Glomerular visceral epithelial cell (primary cell): ENCODE measurements around the gene HEMK1.

Source experiments
- DNase-seq: peaks from one replicate; pipeline ENCODE4 v3.0.0-alpha.2; 2016; ENCODE audit errors: extremely low spot score

The HEMK1 gene

DNA sequence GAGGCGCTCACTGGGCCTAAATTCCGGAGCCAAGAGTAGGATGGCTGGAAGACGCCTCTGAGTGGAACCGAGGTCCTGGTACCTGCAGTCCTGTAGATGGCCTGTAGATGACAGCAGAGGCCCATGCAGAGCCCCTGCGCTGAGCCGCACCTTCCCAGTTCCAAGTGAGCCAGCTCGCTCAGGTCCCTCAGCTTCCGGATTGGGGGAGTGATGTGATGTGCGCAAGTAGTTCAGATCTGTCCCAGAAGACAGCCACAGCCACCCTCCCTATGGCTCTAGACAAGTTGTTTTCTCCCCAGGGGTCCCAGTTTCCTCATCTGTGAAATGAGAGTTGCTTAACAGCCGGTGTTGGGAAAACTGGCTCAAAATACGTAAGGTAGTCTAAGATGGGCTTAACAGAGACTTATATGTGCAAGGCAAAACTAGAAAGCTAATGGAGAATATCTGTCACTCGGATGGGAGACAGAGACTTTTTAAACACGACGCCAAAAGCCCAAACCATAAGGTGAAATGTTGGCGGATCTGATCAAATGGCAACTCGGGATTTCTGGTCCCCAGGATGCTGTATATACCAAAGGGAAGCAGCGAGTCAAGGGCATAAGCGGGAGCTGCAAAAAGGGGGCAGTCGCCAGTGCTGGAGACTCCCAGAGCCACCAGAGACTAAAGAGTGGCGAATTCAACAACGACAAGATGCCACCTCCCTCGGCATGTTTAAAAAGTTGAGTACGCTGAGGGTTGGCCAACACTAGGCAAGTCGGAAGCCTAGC is 46.9 kb downstream of the HEMK1 start:
- peak; percentile 87 for DNase-seq

- DNase-seq: peak; percentile 89
Observed at GRCh38 chr3:50616770-50617095, 47.4 kb downstream of the HEMK1 start.

- DNase-seq: no peak
Observed at GRCh38 chr3:50617096-50617791, 47.9 kb downstream of the HEMK1 start, which contains the start of gene MAPKAPK3. Gene MAPKAPK3, plus strand, starts transcription at chr3:50617151. Its CDS starts 415 bp downstream, at chr3:50617566.

DNA sequence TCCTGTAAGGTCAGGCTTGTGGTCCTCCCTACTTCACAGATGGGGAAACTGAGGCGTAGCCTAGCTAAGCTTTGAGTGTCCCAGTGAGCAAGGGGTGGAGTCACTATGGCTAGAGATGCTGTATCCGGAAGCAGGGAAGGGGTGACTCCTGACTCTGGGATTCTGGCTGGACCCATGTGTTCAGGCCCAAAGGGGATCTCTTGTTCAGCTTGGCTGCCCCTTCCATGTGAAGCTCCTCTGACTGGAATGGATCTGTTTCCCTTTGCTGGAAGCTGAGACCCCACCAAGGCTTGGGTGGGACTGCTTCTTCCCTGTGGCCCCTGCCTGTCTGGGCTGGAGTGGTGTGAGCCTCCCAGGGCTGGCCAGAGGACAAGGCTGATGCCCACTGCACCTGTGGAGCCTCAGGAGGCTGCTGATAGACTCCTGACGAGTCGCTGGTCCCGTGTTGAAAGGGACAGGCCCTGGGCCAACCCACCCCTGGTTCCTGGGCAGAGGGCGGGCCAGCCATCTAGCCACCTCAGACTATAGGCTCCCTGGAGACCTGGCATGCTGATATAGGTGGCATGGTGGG is 48.7 kb downstream of the HEMK1 start:
- DNase-seq: no peak

- DNase-seq: no peak
Observed at GRCh38 chr3:50620420-50620819, 51.1 kb downstream of the HEMK1 start.

DNA sequence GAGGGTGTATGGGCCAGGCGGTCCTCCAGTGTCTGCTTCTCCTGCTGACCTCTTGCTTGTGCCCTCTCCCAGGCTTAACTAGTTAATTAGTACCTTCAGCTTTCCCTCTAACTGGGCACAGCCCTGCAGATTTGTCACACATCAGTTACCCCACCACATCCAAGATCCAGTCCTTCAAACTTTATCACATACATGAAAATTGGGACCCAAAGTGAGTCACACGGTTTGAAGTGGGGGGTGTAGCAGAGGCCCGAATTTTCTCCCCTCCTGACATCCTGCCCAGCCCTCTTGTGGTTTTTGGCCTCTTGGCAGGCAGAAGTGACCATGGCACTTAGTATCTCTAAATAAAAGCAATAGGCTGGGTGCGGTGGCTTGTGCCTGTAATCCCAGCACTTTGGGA is 51.5 kb downstream of the HEMK1 start:
- peak; percentile 94 for DNase-seq

- DNase-seq: no peak
Observed at GRCh38 chr3:50622881-50623280, 53.6 kb downstream of the HEMK1 start.

- peak; percentile 53 for DNase-seq
Observed at GRCh38 chr3:50623840-50624474, 54.6 kb downstream of the HEMK1 start.

- DNase-seq: peak; percentile 59
Observed at GRCh38 chr3:50624634-50625033, 55.3 kb downstream of the HEMK1 start.

GRCh38 chr3:50625231-50626182 is 56.2 kb downstream of the HEMK1 start:
- DNase-seq: no peak

GRCh38 chr3:50626401-50626800 is 57.1 kb downstream of the HEMK1 start:
- DNase-seq: no peak

- peak; percentile 86 for DNase-seq
Observed at GRCh38 chr3:50627407-50628051, 58.2 kb downstream of the HEMK1 start.

DNA sequence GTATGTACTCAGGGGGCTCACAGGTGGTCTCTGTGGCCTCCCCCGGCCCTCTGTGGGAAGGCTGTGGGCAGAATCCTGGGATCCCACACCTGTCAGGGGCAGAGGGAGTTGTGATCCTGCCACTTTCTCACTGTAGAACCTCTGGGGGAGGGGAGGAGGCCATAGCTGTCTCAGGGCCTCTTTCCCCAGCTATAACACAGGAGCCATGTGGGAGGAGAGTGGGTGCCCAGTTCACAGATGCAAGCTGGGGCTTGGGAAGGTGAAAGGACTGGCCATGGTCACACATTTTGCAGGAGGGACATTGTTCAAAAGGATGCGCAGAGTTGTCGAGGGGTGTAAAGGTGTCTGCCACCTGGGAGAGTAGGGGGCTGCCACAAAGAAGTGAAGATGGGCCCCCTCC is 59.3 kb downstream of the HEMK1 start:
- DNase-seq: no peak

GRCh38 chr3:50630394-50630793 is 61.1 kb downstream of the HEMK1 start:
- peak; percentile 11 for DNase-seq

DNA sequence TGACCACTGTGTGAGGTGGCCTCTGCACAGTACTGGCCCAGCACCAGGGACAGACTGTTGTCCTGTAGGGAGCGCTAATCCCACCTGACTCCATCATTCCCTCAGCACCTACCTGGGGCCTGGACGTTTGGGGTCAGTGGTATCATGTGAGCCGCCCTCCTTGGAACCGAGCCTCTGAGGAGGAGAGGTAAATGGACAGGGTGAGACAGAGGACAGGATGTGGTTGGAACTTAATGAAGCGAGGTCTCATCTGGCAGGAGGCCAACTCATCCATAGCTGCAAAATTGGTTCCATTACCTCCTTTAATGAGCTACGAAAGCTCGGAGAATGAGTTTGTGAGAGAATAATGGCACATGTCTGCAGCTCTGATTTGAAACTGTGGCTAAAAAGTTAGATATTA is 61.6 kb downstream of the HEMK1 start:
- DNase-seq: peak; percentile 89

DNA sequence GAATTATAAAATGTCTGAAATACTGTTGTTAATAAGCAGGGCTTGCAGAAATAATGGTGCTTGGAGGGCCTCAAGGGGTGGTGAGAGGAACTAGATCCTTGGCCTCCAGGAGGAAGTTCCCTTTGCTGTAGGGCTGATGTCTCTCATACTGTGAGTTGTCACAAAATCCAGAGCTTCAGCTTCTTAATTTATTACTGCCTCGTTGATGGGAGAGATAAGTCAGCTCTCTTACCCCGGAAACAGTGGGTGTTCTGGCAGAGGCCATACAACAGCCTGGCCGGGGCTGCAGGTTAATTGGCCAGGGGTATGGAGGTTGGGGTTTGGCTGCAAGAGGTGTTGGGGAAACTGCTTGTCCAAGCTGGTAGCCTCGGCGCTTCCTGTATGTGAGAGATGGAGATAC is 63.1 kb downstream of the HEMK1 start:
- DNase-seq: no peak

- no peak for DNase-seq
Observed at GRCh38 chr3:50633230-50633790, 64.0 kb downstream of the HEMK1 start.

- no peak for DNase-seq
Observed at GRCh38 chr3:50635066-50635465, 65.7 kb downstream of the HEMK1 start.

DNA sequence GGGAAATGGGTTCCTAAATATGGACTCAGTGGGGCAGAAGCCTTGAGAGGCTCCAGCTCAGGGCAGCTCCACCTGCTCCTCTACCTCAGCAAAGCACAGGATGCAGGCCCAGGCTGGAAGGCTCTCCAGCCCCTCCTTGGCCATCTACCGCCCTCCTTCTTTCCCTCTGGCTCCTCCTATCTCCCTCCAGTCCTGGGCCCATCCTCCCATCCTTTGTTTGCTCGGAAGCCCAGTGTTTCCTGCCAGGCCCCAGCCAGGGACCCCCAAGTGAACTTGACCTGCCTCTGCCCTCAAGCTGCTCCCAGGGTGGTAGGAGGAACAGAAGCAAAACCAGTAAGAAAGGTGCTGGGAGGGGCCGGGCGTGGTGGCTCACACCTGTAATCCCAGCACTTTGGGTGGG is 67.7 kb downstream of the HEMK1 start:
- no peak for DNase-seq

DNA sequence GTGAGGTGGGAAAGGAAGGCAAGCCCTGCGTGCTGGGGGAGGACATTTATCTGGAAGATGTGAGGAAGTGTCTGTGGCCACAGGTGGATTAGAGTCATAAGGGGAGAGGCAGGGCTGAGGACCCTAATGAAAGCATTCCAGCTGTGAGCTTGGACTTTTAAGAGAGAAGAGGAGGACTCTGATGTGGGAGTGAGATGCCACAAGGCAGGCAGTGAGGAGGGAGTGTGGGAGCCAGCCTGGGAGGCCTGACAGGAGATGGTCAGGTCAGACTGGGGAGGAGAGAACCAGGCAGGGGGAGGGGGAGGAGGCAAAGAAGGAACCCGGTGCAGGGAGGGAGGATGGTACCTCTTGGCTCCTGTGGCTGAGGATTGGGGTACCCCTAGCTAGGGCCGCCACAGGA is 68.6 kb downstream of the HEMK1 start:
- no peak for DNase-seq
